ENCODE measurements around the gene LDLRAD1.

DNA sequence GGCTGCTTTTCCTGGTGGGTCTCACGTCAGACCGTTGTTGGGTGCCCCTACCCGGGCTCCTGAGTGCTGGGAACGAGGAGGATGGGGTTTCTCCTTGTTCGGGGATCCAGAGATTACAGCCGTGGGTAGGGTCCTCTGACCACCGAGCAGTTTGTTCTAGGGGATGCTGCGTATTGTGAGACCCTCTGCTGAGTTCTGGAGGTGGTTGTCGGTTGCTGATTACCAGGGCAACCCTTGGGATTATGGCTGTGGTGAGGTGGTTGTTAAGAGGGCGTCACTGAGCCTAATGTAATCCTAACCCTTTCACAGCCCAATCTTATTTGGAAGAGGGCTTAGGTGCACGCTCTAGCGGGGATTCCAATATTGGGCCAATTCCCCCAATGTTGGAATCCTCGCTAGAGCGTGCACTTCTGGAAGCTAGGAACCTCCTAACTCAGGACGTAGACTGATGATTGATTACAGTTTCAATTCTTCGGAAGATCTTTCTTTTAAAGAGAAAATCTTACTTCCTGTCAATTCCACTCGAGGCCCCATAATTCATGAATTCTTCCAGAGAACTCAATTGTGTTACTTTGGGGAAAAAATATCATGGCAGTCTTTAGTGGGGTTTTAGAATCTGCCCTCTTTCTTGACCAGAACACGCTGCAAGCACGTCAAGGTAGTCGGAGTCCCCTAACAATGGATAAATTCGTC is 35.9 kb upstream of the LDLRAD1 start:
- TF ChIP-seq, protein P1, sequence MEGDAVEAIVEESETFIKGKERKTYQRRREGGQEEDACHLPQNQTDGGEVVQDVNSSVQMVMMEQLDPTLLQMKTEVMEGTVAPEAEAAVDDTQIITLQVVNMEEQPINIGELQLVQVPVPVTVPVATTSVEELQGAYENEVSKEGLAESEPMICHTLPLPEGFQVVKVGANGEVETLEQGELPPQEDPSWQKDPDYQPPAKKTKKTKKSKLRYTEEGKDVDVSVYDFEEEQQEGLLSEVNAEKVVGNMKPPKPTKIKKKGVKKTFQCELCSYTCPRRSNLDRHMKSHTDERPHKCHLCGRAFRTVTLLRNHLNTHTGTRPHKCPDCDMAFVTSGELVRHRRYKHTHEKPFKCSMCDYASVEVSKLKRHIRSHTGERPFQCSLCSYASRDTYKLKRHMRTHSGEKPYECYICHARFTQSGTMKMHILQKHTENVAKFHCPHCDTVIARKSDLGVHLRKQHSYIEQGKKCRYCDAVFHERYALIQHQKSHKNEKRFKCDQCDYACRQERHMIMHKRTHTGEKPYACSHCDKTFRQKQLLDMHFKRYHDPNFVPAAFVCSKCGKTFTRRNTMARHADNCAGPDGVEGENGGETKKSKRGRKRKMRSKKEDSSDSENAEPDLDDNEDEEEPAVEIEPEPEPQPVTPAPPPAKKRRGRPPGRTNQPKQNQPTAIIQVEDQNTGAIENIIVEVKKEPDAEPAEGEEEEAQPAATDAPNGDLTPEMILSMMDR (IDR thresholded peaks at IDR 0.05) = no peak
- TF ChIP-seq POLR2A (IDR thresholded peaks at IDR 0.05) = no peak
- no peak for TF ChIP-seq POLR2AphosphoS5 (IDR thresholded peaks at IDR 0.05)
